H1 (cell line): Measurements from ENCODE around the gene PPP1R18. TPM values are rescaled to one million over a fixed set of nuclear protein-coding genes. Genes with fewer than 3 reads are reported as not detected.

Source experiments
- CTCF ChIA-PET: fragments of 300-600 bp; sonication (Branson Sonifier 250); formaldehyde crosslinking; loops from one replicate; lab custom pipeline; 2021; ENCODE audit not compliant: partially characterized antibody; lab: Charles Lee
- POLR2A ChIA-PET: fragments of 300-600 bp; sonication (Branson Sonifier 250); formaldehyde crosslinking; loops from one replicate; lab custom pipeline; 2021; ENCODE audit warnings: inconsistent platforms; ENCODE audit not compliant: partially characterized antibody; lab: Charles Lee
- DNase-seq, 2 experiments: peaks; one replicate each; pipeline versions ENCODE4 v3.0.0 to v3.0.0-alpha.2; 2010 to 2022; ENCODE audit warnings: low spot score in 2 of 2, low read depth in 1 of 2, mixed read lengths in 1 of 2
- FAIRE-seq: peaks from 2 replicates; lab custom pipeline; 2011; peaks lifted over from hg19 to GRCh38; lab: Jason Lieb, UNC
- H2AFZ ChIP-seq: 2 replicates; pipeline ENCODE4 v1.8.1; 2012; ENCODE audit warnings: low read length, inconsistent platforms
- H2AK5ac ChIP-seq: 2 replicates; pipeline ENCODE4 v1.6.1; 2013; ENCODE audit warnings: low read depth, low read length
- H2BK120ac ChIP-seq: replicated peaks from 2 replicates; pipeline ENCODE3; 2013; ENCODE audit warnings: low read depth, low read length, inconsistent platforms
- H2BK12ac ChIP-seq: 2 replicates; pipeline ENCODE4 v1.6.1; 2013; ENCODE audit warnings: low read depth, low read length
- H2BK15ac ChIP-seq: 2 replicates; pipeline ENCODE4 v1.6.1; 2013; ENCODE audit warnings: low read length
- H2BK20ac ChIP-seq: 2 replicates; pipeline ENCODE4 v1.6.1; 2013; ENCODE audit warnings: low read length
- H2BK5ac ChIP-seq: 2 replicates; pipeline ENCODE4 v1.6.1; 2013; ENCODE audit warnings: low read depth, low read length
- H3K14ac ChIP-seq: 2 replicates; pipeline ENCODE4 v1.6.1; 2013; ENCODE audit warnings: inconsistent platforms; ENCODE audit not compliant: insufficient read length
- H3K18ac ChIP-seq: 2 replicates; pipeline ENCODE4 v1.6.1; 2013; ENCODE audit warnings: low read length; ENCODE audit errors: extremely low read depth
- H3K23ac ChIP-seq: 2 replicates; pipeline ENCODE4 v1.6.1; 2013; ENCODE audit warnings: inconsistent platforms; ENCODE audit not compliant: insufficient read length
- H3K23me2 ChIP-seq: 2 replicates; pipeline ENCODE4 v1.6.1; 2013; ENCODE audit warnings: low read depth, low read length
- H3K27ac ChIP-seq: 2 replicates; pipeline ENCODE4 v1.6.1; 2011; ENCODE audit warnings: low read depth, low read length, inconsistent platforms
- H3K27me3 ChIP-seq, 4 experiments: replicated peaks in 1 of 4; 1 replicate in 1 of 4; 2 replicates in 3 of 4; pipeline versions ENCODE4 v1.6.1 to v1.8.1; 2011 to 2013; ENCODE audit warnings: low read length in 3 of 4, mild to moderate bottlenecking in 3 of 4, inconsistent platforms in 2 of 4, mixed read lengths in 2 of 4, moderate library complexity in 1 of 4; ENCODE audit not compliant: control insufficient read depth in 3 of 4, insufficient read depth in 3 of 4; ENCODE audit errors: extremely low read depth in 1 of 4
- H3K36me3 ChIP-seq, 4 experiments: 2 replicates each; pipeline versions ENCODE4 v1.6.1 to v1.8.1; 2011 to 2013; ENCODE audit warnings: mild to moderate bottlenecking in 4 of 4, low read length in 3 of 4, moderate library complexity in 2 of 4, control low read depth in 1 of 4, inconsistent platforms in 1 of 4; ENCODE audit not compliant: insufficient read depth in 4 of 4, control insufficient read depth in 2 of 4
- H3K4ac ChIP-seq: replicated peaks from 2 replicates; pipeline ENCODE3; 2013; ENCODE audit warnings: low read length, low read depth, mixed read lengths, inconsistent platforms; ENCODE audit not compliant: insufficient read length
- H3K4me1 ChIP-seq, 4 experiments: replicated peaks in 1 of 4; 1 replicate in 1 of 4; 2 replicates in 3 of 4; pipeline versions ENCODE4 v1.6.1 to v1.8.1; 2011 to 2013; ENCODE audit warnings: low read length in 3 of 4, inconsistent platforms in 2 of 4, mixed read lengths in 1 of 4; ENCODE audit not compliant: insufficient read depth in 4 of 4, control insufficient read depth in 3 of 4
- H3K4me2 ChIP-seq, 2 experiments: 2 replicates each; pipeline versions ENCODE4 v1.6.1 to v1.8.1; 2011 to 2013; ENCODE audit warnings: low read depth in 2 of 2, low read length in 2 of 2, control low read depth in 1 of 2, inconsistent platforms in 1 of 2, mild to moderate bottlenecking in 1 of 2; ENCODE audit not compliant: insufficient read depth in 1 of 2
- H3K4me3 ChIP-seq, 4 experiments: fragments of 200-600, 300-600 bp in 1 of 4; sonication (generic), shearing (Covaris generic), sonication (Bioruptor Twin) in 1 of 4; 2 replicates each; pipeline versions ENCODE4 v1.5.1 to v1.8.1; 2011 to 2016; ENCODE audit warnings: low read length in 4 of 4, low read depth in 3 of 4, control low read depth in 2 of 4, inconsistent platforms in 2 of 4, mild to moderate bottlenecking in 2 of 4, mixed read lengths in 1 of 4, moderate library complexity in 1 of 4; ENCODE audit not compliant: insufficient read depth in 2 of 4; ENCODE audit errors: extremely low read depth in 1 of 4
- H3K56ac ChIP-seq: replicated peaks from 2 replicates; pipeline ENCODE3; 2013; ENCODE audit warnings: low read depth, mild to moderate bottlenecking, mixed read lengths, low read length, inconsistent platforms; ENCODE audit not compliant: insufficient read length
- H3K79me1 ChIP-seq: 2 replicates; pipeline ENCODE4 v1.6.1; 2013; ENCODE audit warnings: low read depth, low read length, control low read depth
- H3K79me2 ChIP-seq, 2 experiments: 2 replicates each; pipeline versions ENCODE4 v1.6.1 to v1.8.1; 2012 to 2013; ENCODE audit warnings: low read length in 2 of 2, mild to moderate bottlenecking in 2 of 2, inconsistent platforms in 1 of 2; ENCODE audit not compliant: insufficient read depth in 2 of 2, control insufficient read depth in 1 of 2
- H3K9ac ChIP-seq, 4 experiments: replicated peaks in 1 of 4; 1 replicate in 1 of 4; 2 replicates in 3 of 4; pipeline versions ENCODE4 v1.6.1 to v1.8.1; 2011 to 2013; ENCODE audit warnings: low read depth in 3 of 4, low read length in 3 of 4, control low read depth in 2 of 4, mild to moderate bottlenecking in 2 of 4, moderate library complexity in 2 of 4, inconsistent platforms in 1 of 4; ENCODE audit errors: extremely low read depth in 1 of 4
- H3K9me3 ChIP-seq, 2 experiments: 2 replicates each; pipeline versions ENCODE4 v1.6.1 to v1.8.1; 2012 to 2013; ENCODE audit warnings: mild to moderate bottlenecking in 2 of 2, moderate library complexity in 2 of 2, control low read depth in 1 of 2, inconsistent platforms in 1 of 2, low read depth in 1 of 2, low read length in 1 of 2, mixed read lengths in 1 of 2; ENCODE audit not compliant: insufficient read depth in 2 of 2
- H4K20me1 ChIP-seq, 2 experiments: replicated peaks in 1 of 2; 2 replicates each; pipeline versions ENCODE3 to v1.8.1; 2011 to 2013; ENCODE audit warnings: inconsistent platforms in 2 of 2, low read length in 2 of 2, mild to moderate bottlenecking in 1 of 2; ENCODE audit not compliant: insufficient read depth in 2 of 2, control insufficient read depth in 1 of 2
- H4K5ac ChIP-seq: 2 replicates; pipeline ENCODE4 v1.6.1; 2013; ENCODE audit warnings: low read length, low read depth, mixed read lengths, inconsistent platforms; ENCODE audit not compliant: insufficient read length
- H4K8ac ChIP-seq: 2 replicates; pipeline ENCODE4 v1.8.0; 2013; ENCODE audit warnings: mild to moderate bottlenecking, moderate library complexity, low read length, inconsistent platforms; ENCODE audit not compliant: insufficient read depth; ENCODE audit errors: extremely low read depth
- H4K91ac ChIP-seq: replicated peaks from 2 replicates; pipeline ENCODE3; 2013; ENCODE audit warnings: low read length, mixed read lengths, inconsistent platforms; ENCODE audit not compliant: insufficient read length
- ASH2L ChIP-seq: fragments of 200-600, 300-600 bp; sonication (generic); IDR thresholded peaks from one replicate; pipeline ENCODE4 v1.7.1; 2017; ENCODE audit warnings: low read length
- CTCF ChIP-seq, 3 experiments: IDR thresholded peaks; 1 replicate in 2 of 3; 2 replicates in 1 of 3; pipeline versions ENCODE4 v1.5.1 to v1.6.1; 2011; ENCODE audit warnings: low read length in 3 of 3, mild to moderate bottlenecking in 3 of 3, inconsistent platforms in 2 of 3, low read depth in 1 of 3, moderate library complexity in 1 of 3; ENCODE audit not compliant: insufficient read depth in 1 of 3; ENCODE audit errors: control extremely low read depth in 1 of 3
- HDAC6 ChIP-seq: IDR thresholded peaks from one replicate; pipeline ENCODE4 v1.7.1; 2012; ENCODE audit warnings: low read depth, mild to moderate bottlenecking, inconsistent platforms, low read length, moderate library complexity
- RFX5 ChIP-seq: IDR thresholded peaks from 2 replicates; pipeline ENCODE4 v1.6.1; 2011; ENCODE audit warnings: low read depth, low read length, improper control_type of control experiment, borderline replicate concordance
- SAP30 ChIP-seq: fragments of 300-600 bp; sonication (generic); IDR thresholded peaks from 2 replicates; pipeline ENCODE4 v1.7.1; 2012; ENCODE audit warnings: low read length, moderate library complexity, mild to moderate bottlenecking, inconsistent platforms; ENCODE audit not compliant: insufficient read depth, insufficient replicate concordance
- SIN3A ChIP-seq, 2 experiments: IDR thresholded peaks in 1 of 2; conservative IDR thresholded peaks in 1 of 2; 2 replicates each; pipeline ENCODE4 v1.6.1; 2011 to 2012; ENCODE audit warnings: low read length in 2 of 2, improper control_type of control experiment in 1 of 2, low read depth in 1 of 2, mild to moderate bottlenecking in 1 of 2
- YY1 ChIP-seq: IDR thresholded peaks from 2 replicates; pipeline ENCODE4 v1.6.1; 2011; ENCODE audit warnings: low read depth, mild to moderate bottlenecking, low read length
- WGBS, 2 experiments: shearing (Covaris generic) in 1 of 2; methylation state at CpG; one replicate each; pipeline versions ENCODE4 v1.1.6 to v1.1.7; 2013 to 2015; ENCODE audit warnings: low lambda C conversion rate in 2 of 2, mixed read lengths in 2 of 2, inconsistent platforms in 1 of 2, low coverage in 1 of 2, missing lambda C conversion rate in 1 of 2; ENCODE audit not compliant: insufficient replicate concordance in 2 of 2, insufficient coverage in 1 of 2, insufficient read length in 1 of 2; ENCODE audit errors: extremely low coverage in 1 of 2, missing lambda C conversion rate in 1 of 2; 5-methylcytosine and 5-hydroxymethylcytosine counted together
- polyA plus RNA-seq, 7 experiments: library from polyadenylated mRNA; depleted of rRNA in 3 of 7; stranded (reverse) in 5 of 7; unstranded in 2 of 7; fragments of >200 nt in 5 of 7; fragments of 200-250 nt in 2 of 7; gene quantifications; 1 replicate in 5 of 7; 2 replicates in 1 of 7; 4 replicates in 1 of 7; pipeline versions ENCODE4 v1.2.1 to v1.2.3, GENCODE V29; 2011 to 2013; ENCODE audit warnings: missing spikeins in 2 of 7, mixed read lengths in 2 of 7
- total RNA-seq: library from RNA; stranded (reverse); fragmentation: NEBNext Ultra II Directional; extraction: Animal tissue kit (Norgen Biotek cat#: 25700); gene quantifications from 2 replicates; pipeline ENCODE4 v1.2.1, GENCODE V29; 2021

Gene PPP1R18
- total and polyA plus RNA-seq, 2 of the 8 experiments (the other 6 are each of a cell fraction or from before 2014, with no cell fraction given): 25.1 to 29.1 TPM

- Histone ChIP-seq H3K23me2 (peaks cover 15% of the 10 kb centered on the region), H4K5ac (peak overlapping the region; percentile 75), H3K56ac (peak overlapping the region; percentile 79), H3K4ac (peak overlapping the region; percentile 75), H3K4me1 (peaks cover 0 to 41% (median 26%) of the 10 kb centered on the region in 4 experiments; a peak in 6 of 7 replicates), H4K91ac (peak overlapping the region; percentile 52), H3K9me3 (no peaks in the 10 kb centered on the region), H2BK15ac (0 out of 2 replicates have a peak overlapping the region, but pooled peaks have one; percentile 55), H3K36me3 (no peaks in the 10 kb centered on the region; a peak in 1 of 8 replicates), H2BK5ac (peak overlapping the region; percentile 78; the same call in 1 of the 2 replicates), H3K79me2 (peaks cover 0 to 16% of the 10 kb centered on the region in 2 experiments; a peak in 3 of 4 replicates), H3K14ac (no peak overlapping the region), H3K4me2 (peak overlapping the region; percentile 96 to 98), H3K9ac (peak overlapping the region in 2 of 4 experiments; percentile 50 to 51; a peak in 4 of 7 replicates), H3K79me1 (peaks cover 4% of the 10 kb centered on the region; the same call in 1 of the 2 replicates), H3K23ac (no peak overlapping the region), H4K20me1 (peaks cover 3% of the 10 kb centered on the region in 2 experiments), H3K27ac (no peak overlapping the region), H3K18ac (peak overlapping the region; percentile 93; the same call in 1 of the 2 replicates), H2BK120ac (no peak overlapping the region), H2BK12ac (peak overlapping the region; percentile 52; the same call in 1 of the 2 replicates), H2AK5ac (no peak overlapping the region; the same call in 1 of the 2 replicates), H3K4me3 (peak overlapping the region; percentile 49 to 97 (median 80)), H2AFZ (no peak overlapping the region), H2BK20ac (no peak overlapping the region), H3K27me3 (no peaks in the 10 kb centered on the region), H4K8ac (no peak overlapping the region; the same call in 1 of the 2 replicates)
- no peak for FAIRE-seq
- no peak for DNase-seq
- WGBS, 2 experiments: 19% methylated on average over 18 of the region's 22 CpGs; no CpG with 5 or more reads in 1 of the 2 experiments
- CTCF ChIA-PET: interaction anchor here (0.8 to 3.7 kb wide), 10 partner anchors 9 to 415 kb away, joined by 3 to 28 read pairs (median 3); partner anchors contain the start of gene MDC1
- POLR2A ChIA-PET: interaction anchor here (0.8 to 26.7 kb wide), 10 partner anchors 10 to 77 kb away, joined by 3 to 732 read pairs (median 6); partner anchors contain the start of genes DHX16, FLOT1, IER3 and MDC1
- TF ChIP-seq HDAC6 (no peak), RFX5 (no peak), SIN3A (conservative IDR thresholded peaks at IDR 0.05 in 1 of 2, IDR thresholded peaks at IDR 0.05 in 1 of 2; ENCODE audit: low read depth in 1 of 2, low read length in 2 of 2) (0 out of 4 replicates have a peak, but pooled peaks of 1 of the 2 experiments have one; percentile 22), YY1 (no peak), ASH2L (peak; percentile 7), SAP30 (peak; percentile 68), CTCF (IDR thresholded peaks at IDR 0.05; ENCODE audit: control extremely low read depth in 1 of 3, insufficient read depth in 1 of 3, low read depth in 1 of 3, low read length in 3 of 3) (peak in 1 of 3 experiments; percentile 23; a peak in 1 of 4 replicates)
These were observed 1.4 kb upstream of the PPP1R18 start for GRCh38 chr6:30687659-30688431.
